ENCODE measurements around the gene ACP6.

ACP6 gene

GRCh38 chr1:147636314-147636713 is 34.0 kb downstream of the ACP6 start:
- DNase-seq (ENCODE audit: low read depth): no peak
- H3K4me3 ChIP-seq (ENCODE audit: low read depth, low read length): no peak overlapping the region
- TF ChIP-seq CTCF (IDR thresholded peaks at IDR 0.05; ENCODE audit: control insufficient read depth, extremely low read depth, insufficient read depth): no peak

GRCh38 chr1:147635342-147635741 is 35.0 kb downstream of the ACP6 start:
- no peak for TF ChIP-seq CTCF (IDR thresholded peaks at IDR 0.05; ENCODE audit: control insufficient read depth, extremely low read depth, insufficient read depth)
- DNase-seq (ENCODE audit: low read depth): no peak
- no peak overlapping the region for H3K4me3 ChIP-seq (ENCODE audit: low read depth, low read length)

GRCh38 chr1:147634645-147635044 is 35.7 kb downstream of the ACP6 start:
- no peak overlapping the region for H3K4me3 ChIP-seq (ENCODE audit: low read depth, low read length)
- DNase-seq (ENCODE audit: low read depth): no peak
- TF ChIP-seq CTCF (IDR thresholded peaks at IDR 0.05; ENCODE audit: control insufficient read depth, extremely low read depth, insufficient read depth): no peak

- no peak overlapping the region for H3K4me3 ChIP-seq (ENCODE audit: low read depth, low read length)
- TF ChIP-seq CTCF (IDR thresholded peaks at IDR 0.05; ENCODE audit: control insufficient read depth, extremely low read depth, insufficient read depth): no peak
- DNase-seq (ENCODE audit: low read depth): no peak
Measured at GRCh38 chr1:147633759-147634158, 36.6 kb downstream of the ACP6 start.

- DNase-seq (ENCODE audit: low read depth): no peak
- no peak for TF ChIP-seq CTCF (IDR thresholded peaks at IDR 0.05; ENCODE audit: control insufficient read depth, extremely low read depth, insufficient read depth)
- H3K4me3 ChIP-seq (ENCODE audit: low read depth, low read length): no peak overlapping the region
Measured at GRCh38 chr1:147631839-147632238, 38.5 kb downstream of the ACP6 start.

- no peak for DNase-seq (ENCODE audit: low read depth)
- no peak for TF ChIP-seq CTCF (IDR thresholded peaks at IDR 0.05; ENCODE audit: control insufficient read depth, extremely low read depth, insufficient read depth)
- H3K4me3 ChIP-seq (ENCODE audit: low read depth, low read length): no peak overlapping the region
Measured at GRCh38 chr1:147630447-147630846, 39.9 kb downstream of the ACP6 start.

- H3K4me3 ChIP-seq (ENCODE audit: low read depth, low read length): no peak overlapping the region
- DNase-seq (ENCODE audit: low read depth): no peak
- TF ChIP-seq CTCF (IDR thresholded peaks at IDR 0.05; ENCODE audit: control insufficient read depth, extremely low read depth, insufficient read depth): no peak
Measured at GRCh38 chr1:147630022-147630421, 40.3 kb downstream of the ACP6 start.

Measured in LNCaP clone FGC (cell line).